AG08396 (cell line): ENCODE measurements around the gene SERBP1.
"Not testable (repeated sequence)": the region's sequence is repeated elsewhere in the genome, so short reads cannot be mapped to it uniquely, and the experiment has no call there.

ENCODE experiments used
- DNase-seq: peaks from one replicate; pipeline ENCODE4 v3.0.0; 2012; ENCODE audit warnings: low spot score, mixed read lengths

SERBP1 gene

DNA sequence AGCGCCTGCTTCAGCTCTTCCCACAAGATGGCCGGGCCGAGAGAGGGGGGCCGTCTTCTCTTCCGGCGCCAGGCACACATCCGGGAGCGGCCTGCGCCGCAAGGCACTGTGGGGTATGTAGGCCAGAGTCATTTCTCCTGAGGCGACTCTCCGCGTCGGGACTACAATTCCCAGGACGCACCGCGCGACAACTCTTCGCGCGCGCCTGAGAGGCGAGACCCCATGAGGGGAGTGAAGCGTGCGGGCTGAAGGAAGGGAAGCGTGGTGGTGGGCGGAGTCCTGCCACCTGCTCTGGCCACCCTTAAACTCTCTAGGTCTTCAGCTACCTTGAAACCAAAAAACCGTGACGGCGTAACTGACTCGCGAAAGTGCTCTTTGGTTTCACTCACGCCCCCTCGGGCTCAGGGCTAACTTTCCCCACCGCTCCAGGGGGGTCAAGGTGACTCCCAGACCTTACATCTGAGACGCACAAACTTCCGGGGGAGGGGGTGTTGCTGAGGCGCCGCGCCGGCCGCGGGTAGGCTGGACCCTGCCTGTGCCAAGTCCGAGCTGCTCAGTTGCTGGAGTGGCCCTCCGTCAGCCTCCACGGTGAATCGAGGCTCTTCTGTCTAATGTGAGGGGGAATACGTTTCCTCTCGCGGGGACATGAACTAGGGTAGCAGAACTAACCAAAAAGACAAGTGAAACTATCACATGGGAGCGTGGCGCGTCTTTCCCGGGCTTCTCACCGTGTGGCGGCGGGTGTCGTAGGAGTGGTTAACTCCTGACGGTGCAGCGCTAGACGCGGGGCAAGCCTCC, at the start of gene SERBP1:
TSS of gene SERBP1 (minus strand) at position 45 of the 798 bp plus-strand sequence. CDS start 102 bp downstream, outside the sequence.
- peak; percentile 95 for DNase-seq

DNA sequence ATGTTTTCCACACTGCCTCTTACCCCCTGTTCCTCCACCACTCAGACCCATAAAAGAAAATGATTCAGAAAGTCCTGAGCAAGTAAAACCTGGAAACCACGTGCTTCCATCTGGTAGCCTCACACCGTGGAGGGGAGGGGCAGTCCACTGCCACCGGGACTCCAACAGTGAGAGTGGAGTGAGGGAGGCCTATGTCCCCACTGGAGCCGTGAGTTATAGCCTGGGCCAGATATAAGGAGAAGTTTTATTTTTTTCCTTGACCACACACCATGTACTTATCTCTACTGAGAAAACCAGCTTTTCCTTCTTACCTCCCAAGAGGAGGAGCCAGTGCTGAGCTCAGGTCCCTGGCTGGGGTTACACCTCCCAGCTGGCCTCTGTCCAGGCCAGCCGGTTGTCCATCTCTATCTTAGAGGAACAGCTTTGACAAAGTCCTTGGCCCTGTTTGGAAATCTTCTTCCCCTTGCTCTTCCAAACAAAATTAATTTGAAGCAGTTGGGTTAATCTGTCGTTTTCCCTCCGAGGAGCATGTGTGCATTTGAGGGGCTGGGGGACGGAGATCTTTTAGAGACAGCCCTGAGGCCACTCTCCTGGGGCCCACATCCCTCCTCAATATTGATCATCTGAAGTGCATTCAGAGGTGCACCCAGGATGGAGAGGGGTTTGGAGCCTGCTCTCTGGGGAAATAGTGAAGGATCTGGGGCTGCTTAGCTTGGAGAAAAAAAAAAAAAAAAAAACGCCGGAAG, 49.1 kb upstream of the SERBP1 start:
- no peak for DNase-seq

GRCh38 chr1:67476906-67477305, 46.7 kb upstream of the SERBP1 start:
- DNase-seq: no peak

DNA sequence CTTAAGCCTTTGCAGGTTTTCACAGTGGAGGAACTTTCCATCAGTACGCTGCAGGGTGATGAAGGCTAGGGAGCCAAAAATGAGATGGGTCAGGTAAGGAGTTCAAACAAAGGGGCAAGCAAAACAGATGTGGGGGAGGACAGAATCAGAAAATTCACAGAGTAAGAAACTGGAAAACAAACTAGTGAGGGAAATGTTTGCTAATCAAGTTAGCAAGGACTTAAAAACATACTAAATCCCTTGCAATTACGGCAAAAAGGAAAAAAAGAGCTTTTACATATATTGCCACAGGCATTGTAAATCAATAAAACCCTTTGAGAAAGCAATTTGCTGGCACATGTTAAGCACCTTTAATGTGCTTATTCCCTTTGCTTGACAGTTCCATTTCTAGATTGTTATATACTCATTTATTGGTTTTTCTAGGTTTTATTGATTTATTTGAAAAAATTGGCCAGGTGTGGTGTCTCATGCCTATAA, 45.8 kb upstream of the SERBP1 start:
- DNase-seq: no peak

- no peak for DNase-seq
Observed at GRCh38 chr1:67472056-67472455, 41.9 kb upstream of the SERBP1 start.

DNA sequence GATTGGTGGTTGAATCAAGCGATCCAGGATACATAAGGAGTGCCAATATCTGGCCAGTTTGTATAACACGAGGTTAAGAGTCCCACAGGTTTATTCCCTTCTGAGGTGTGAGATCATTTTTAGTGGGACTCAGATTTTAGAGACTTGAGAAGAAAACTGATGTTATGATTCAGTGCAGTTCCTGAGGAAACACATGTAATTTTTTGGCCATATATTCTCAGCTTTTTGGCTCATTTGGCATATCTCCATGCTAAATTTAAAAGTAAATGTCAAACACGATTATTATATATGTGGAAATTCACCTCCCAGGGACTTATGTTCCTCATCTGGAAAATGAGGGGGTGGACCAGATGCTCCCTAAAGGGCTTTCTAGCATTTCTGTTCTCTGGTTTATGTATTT, 39.2 kb upstream of the SERBP1 start:
- DNase-seq: no peak

GRCh38 chr1:67468066-67468718, 38.0 kb upstream of the SERBP1 start:
- no peak for DNase-seq

DNA sequence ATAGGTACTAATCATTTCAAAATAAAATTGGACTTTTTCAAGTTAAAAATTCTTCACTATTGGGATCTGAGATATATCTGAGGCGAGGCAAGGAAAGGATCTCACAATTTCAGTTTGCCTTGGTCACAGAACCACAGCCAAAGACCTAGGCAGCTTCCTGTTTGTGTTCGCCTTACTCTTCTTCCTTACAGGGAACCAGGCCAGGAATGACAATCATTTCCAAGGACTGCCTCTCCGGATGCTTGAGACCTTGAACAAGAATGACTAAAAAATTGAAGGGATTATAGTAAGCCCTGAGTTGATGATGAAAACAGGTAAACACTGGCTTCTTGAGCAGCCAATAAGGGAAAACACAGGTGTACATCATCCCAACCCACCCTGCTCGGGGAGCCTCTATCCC, 35.2 kb upstream of the SERBP1 start:
- no peak for DNase-seq

GRCh38 chr1:67464746-67465145, 34.5 kb upstream of the SERBP1 start:
- DNase-seq: no peak

- DNase-seq: no peak
Observed at GRCh38 chr1:67464058-67464457, 33.9 kb upstream of the SERBP1 start.

DNA sequence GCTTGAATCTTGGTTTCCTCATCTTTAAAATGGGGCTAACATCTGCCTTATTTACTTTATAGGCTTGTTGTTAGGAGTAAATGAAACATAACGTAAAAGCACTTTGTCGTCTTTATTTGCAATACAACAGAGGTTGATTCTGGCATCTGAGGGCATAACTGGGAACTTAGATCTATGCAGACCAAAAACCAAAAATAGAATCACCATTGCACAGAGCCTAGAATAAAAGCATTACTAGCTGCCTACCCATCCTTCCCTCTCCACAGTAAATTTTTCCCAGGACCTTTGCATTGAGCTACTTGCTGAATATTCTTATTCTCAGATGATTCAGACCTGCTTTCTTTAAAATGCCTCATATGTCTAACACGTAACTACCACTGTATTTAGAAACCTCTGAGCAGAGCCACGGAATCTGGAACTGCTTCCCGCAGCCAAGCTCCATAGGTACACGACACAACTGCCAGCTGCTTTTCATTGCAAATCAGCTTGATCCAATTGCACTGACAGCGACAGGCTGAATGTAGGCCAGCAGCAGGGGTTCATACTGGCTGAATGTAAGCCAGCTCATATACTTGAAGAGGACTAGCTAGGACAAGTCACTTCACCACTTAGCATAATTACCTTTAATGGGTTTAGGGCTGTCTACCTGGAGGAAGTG, 33.2 kb upstream of the SERBP1 start:
- no peak for DNase-seq

DNA sequence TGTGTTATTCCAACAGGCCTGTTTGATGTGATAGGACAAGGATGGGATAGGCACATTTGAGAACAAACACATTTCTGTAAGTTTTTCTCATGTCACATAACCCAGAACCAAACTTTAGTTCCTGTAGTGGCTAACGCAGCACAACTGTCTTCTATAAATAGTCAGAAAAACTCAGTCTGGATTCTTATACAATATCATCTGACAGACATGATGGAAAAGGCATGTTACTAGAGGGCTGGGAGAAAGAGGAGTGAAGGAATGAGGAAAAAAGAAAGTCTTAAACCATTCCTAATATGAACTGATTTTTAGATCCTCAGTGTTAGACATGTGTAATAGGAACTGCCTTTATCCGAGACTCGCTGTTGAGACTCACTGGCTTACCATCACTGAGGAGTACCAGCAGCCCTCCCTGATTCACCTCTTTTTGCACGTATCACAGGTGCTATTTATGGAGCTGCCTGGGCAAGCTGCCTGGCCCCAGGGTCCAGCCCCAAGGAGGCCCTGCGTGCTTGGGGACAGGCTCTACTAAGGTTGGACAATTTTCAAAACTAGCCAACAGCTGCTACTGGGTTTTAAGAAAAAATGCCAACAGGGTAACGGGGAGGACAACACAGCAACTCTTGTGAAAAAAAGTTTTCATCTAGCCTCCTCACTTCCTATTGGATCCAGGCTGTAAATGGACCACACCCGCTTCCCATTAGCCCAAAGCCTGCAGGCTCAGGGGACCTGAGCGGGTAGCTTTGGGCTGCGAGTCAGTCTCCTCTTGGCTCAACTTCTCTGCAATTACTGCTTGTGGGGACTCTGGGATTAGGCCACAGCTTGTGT, 30.7 kb upstream of the SERBP1 start:
- no peak for DNase-seq

- no peak for DNase-seq
Observed at GRCh38 chr1:67459068-67459467, 28.9 kb upstream of the SERBP1 start.

GRCh38 chr1:67458663-67459062, 28.5 kb upstream of the SERBP1 start:
- DNase-seq: no peak

GRCh38 chr1:67457247-67457646, 27.0 kb upstream of the SERBP1 start:
- DNase-seq: no peak

DNA sequence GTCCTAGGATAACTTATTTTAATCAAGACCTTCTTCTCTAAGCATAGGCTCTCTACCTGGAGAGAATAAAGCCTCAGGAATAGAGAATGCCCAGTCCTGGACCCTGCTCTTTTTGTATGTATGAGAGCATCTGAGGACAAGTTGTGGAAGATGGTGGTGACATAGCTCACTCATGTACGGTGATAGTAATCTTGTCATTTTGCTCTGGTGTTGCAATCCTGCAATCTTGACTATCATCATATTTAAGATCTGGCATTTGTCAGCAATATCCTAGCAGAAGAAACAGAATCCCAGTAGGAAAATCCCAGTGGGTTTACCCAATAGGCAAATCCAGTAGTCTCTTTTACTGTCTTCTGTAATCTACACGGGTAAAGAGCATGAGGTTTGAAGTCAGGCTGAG, 21.6 kb upstream of the SERBP1 start:
- no peak for DNase-seq

DNA sequence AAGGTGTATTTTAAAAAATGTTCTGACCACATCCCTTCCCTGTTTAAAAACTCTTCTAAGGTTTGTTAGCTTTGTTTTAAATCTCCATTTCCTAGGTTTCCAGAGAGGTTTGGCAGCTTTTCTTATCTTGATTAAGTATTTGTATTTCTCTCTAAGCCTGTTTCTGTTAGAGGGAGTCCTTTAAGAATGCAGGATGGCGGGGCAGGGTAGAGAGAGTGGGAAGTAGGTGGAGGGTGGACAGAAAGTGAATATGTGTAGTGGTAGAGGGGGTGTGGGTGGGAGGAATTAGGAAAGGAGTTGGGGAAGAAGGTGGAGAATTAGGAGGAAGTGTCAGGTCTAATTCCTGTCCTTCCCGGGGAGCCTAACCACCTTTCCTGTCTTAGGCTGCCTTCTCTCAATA, 21.2 kb upstream of the SERBP1 start:
- no peak for DNase-seq

DNA sequence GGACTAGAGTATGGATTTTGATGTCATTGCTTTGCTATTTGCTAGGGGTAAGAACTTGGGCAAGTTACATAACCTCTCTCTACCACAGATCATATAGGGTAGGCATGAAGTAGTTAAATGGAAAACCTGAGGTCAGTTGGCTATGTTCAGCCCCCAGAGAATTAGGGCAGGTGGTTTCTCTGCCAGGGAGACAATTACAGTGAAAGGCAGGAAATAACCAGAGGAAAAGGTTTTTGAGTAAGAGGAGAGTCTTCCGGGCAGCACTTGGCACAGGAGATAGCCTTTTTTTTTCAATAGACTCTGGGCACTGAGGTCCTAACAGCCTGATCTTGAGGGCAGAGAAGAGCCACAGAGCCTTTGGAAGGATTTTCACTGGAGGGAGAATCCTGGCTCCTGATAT, 16.7 kb upstream of the SERBP1 start:
- no peak for DNase-seq

GRCh38 chr1:67446014-67446413, 15.8 kb upstream of the SERBP1 start:
- DNase-seq: not testable (repeated sequence)

GRCh38 chr1:67441739-67442281, 11.6 kb upstream of the SERBP1 start:
- no peak for DNase-seq

- no peak for DNase-seq
Observed at GRCh38 chr1:67441183-67441582, 11.0 kb upstream of the SERBP1 start.
